Cardiac fibroblast (primary cell): ENCODE results near the gene TIMM9.

ENCODE experiments used
- DNase-seq, 2 donors: peaks; one replicate each; pipeline versions ENCODE4 v3.0.0 to v3.0.0-alpha.2; 2010; ENCODE audit warnings: low read depth in 2 of 2
- H3K4me3 ChIP-seq, 2 donors: replicated peaks in 1 of 2; 1 replicate in 1 of 2; 2 replicates in 1 of 2; pipeline ENCODE4 v1.5.1; 2011; ENCODE audit warnings: low read depth in 2 of 2, low read length in 2 of 2, mild to moderate bottlenecking in 2 of 2, moderate library complexity in 1 of 2
- CTCF ChIP-seq: IDR thresholded peaks from one replicate; pipeline ENCODE4 v1.5.1; 2011; ENCODE audit warnings: low read depth, mild to moderate bottlenecking, low read length, inconsistent platforms

TIMM9 gene

GRCh38 chr14:58398895-58399294 lies 28.4 kb downstream of the TIMM9 start:
- TF ChIP-seq CTCF = no peak
- no peak for DNase-seq
- H3K4me3 ChIP-seq = no peak overlapping the region

- no peak overlapping the region for H3K4me3 ChIP-seq
- no peak for TF ChIP-seq CTCF
- DNase-seq = no peak
These were observed 28.8 kb downstream of the TIMM9 start for GRCh38 chr14:58398495-58398894.

GRCh38 chr14:58397156-58397555 lies 30.2 kb downstream of the TIMM9 start:
- TF ChIP-seq CTCF = no peak
- H3K4me3 ChIP-seq = no peak overlapping the region
- no peak for DNase-seq

GRCh38 chr14:58395812-58396788 lies 31.2 kb downstream of the TIMM9 start, which contains the start of gene TOMM20L:
Gene TOMM20L, plus strand, starts transcription at chr14:58395930. Its CDS starts 28 bp downstream, at chr14:58395958.
- DNase-seq = peak; percentile 62 to 71
- peak within 1 kb of the TSS; percentile 42 to 49 for H3K4me3 ChIP-seq
- TF ChIP-seq CTCF = peak; percentile 25

- no peak for DNase-seq
- H3K4me3 ChIP-seq = peak overlapping the region; percentile 17 to 49
- no peak for TF ChIP-seq CTCF
These were observed 31.8 kb downstream of the TIMM9 start for GRCh38 chr14:58395562-58395811.

- no peak for TF ChIP-seq CTCF
- H3K4me3 ChIP-seq = no peak overlapping the region
These were observed 36.5 kb downstream of the TIMM9 start for GRCh38 chr14:58390830-58391229.

GRCh38 chr14:58376791-58377190 lies 50.5 kb downstream of the TIMM9 start:
- H3K4me3 ChIP-seq = no peak overlapping the region
- no peak for TF ChIP-seq CTCF
- no peak for DNase-seq

More at GRCh38 chr14:58390830-58391229, 36.5 kb downstream of the TIMM9 start:
- no peak for DNase-seq
